Coronary artery (tissue), 2 donors: ENCODE data around the gene MAST4.

Source experiments
- DNase-seq: peaks from one replicate; pipeline ENCODE4 v3.0.0-alpha.2; 2017; ENCODE audit warnings: low spot score
- H3K27ac ChIP-seq, 2 donors: fragments of 200-600 bp; sonication (generic); one replicate each; pipeline ENCODE4 v1.5.1; 2016 to 2019
- H3K4me3 ChIP-seq: fragments of 200-600 bp; sonication (generic); 2 replicates; pipeline ENCODE4 v1.5.1; 2016; ENCODE audit warnings: mild to moderate bottlenecking, moderate library complexity
- CTCF ChIP-seq: fragments of 200-600 bp; sonication (generic); IDR thresholded peaks from one replicate; pipeline ENCODE4 v1.5.1; 2019; ENCODE audit warnings: antibody characterized with exemption

Gene MAST4

DNA sequence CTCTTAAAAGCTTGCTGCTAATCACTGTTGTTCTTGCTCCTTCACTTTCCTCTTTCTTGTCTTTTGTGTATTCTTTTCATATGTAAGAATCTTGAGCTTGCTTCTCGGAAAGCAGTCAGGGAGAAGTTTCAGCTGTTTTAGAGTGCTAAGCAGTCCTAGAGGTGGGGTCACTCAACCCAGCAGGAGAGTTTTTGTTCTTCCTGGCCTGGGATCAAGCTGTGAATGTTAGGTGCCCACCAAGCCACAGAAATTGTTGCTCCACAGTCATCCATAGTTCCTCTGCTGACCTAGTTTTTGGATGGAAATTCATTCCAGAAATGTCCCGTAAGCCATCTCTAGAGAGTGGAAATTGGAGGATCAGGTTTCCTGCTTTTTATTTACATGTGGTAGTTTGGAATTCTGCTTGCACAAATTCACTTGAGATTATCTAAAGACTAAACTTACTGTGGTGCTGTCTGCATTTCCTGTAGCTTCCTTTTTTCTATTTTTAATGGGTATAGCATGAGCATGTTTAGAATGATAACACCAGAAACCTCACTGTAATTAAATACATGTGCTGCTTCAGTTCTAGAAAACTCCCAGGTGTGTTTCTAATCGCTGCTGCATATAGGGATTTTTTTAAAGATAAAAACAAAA, 108.7 kb downstream of the MAST4 start:
- no peak overlapping the region for H3K27ac ChIP-seq

DNA sequence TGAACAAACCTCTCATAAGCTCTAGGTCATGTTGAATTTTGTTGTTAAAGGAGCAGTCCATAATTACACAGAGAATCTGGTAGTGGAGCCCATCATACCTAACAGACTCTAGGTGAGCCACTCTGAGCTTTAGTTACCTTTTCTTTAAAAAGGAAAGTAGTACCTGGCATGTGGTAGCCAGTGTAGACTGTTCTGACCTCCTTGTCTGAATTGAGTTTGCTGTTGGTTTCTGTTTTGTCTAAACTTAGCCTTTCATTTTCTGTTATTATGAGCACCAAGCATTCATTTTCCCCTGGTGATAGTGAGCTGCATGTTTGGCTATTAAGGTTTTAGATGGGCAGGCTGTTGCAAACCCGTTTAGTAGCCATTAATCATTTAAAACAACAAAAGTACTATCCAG, 112.2 kb downstream of the MAST4 start:
- Histone ChIP-seq H3K27ac (no peak overlapping the region), H3K4me3 (no peak overlapping the region)
- no peak for TF ChIP-seq CTCF
- DNase-seq, result no peak

More for the DNA sequence above, 108.7 kb downstream of the MAST4 start:
- H3K4me3 ChIP-seq, result no peak overlapping the region
- TF ChIP-seq CTCF, result no peak
- DNase-seq, result no peak

GRCh38 chr5:66710557-66711088, 114.4 kb downstream of the MAST4 start:
- TF ChIP-seq CTCF, result no peak
- H3K27ac ChIP-seq, result no peak overlapping the region
- no peak overlapping the region for H3K4me3 ChIP-seq
- no peak for DNase-seq

- TF ChIP-seq CTCF, result no peak
- Histone ChIP-seq H3K27ac (no peak overlapping the region), H3K4me3 (no peak overlapping the region)
- DNase-seq, result no peak
Observed at GRCh38 chr5:66713998-66714397, 117.8 kb downstream of the MAST4 start.

DNA sequence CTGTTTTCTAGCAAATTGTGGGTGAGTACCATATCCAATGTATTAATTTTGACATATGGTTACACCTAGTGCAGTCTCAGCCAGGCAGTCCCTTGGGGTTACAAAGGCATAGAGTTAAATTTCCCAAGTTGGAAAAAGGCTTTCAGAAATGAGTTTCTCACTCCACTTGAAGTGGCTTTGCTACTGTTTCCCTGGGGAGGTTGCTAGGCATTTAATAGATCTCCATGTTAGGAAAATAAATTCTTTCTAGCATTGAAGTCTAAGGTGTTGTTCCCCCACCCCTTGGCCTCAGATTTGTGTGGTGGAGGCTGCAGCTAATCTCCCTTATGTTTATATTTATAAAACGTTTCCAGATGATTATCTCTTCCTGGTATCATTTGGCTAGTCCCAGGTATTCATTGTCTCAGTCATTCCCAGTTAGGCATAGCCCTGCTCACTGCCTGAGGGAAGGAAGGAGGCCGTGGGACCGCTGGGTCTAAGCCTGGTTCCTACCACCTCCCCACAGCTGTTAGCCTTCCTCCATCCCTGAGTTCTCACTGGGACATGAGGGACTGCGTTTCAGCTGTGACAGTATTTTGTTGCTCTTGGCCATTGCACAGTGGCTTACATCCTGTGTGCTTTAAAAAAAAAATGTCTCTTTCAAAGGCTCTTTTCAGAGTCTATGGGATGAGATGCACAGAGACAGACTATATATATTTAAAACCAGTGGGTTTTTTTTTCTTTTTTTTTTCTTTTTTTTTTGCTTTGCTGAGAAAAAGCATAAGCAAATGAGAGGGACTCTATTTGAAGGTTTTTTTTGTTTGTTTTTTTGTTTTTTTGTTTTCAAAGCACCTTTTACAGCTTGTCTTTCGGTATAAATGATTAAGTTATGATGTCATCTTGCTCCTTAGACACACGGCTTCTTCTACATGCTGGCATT, 121.5 kb downstream of the MAST4 start:
- TF ChIP-seq CTCF, result no peak
- DNase-seq, result no peak
- H3K4me3 ChIP-seq, result no peak overlapping the region
- H3K27ac ChIP-seq, result no peak overlapping the region

GRCh38 chr5:66718374-66719002, 122.3 kb downstream of the MAST4 start:
- DNase-seq, result no peak
- no peak for TF ChIP-seq CTCF
- Histone ChIP-seq H3K27ac (no peak overlapping the region), H3K4me3 (no peak overlapping the region)
